ES-I3 (cell line): ENCODE data around the gene TCEAL6.
A peak's percentile ranks its signal among the peaks of the same experiment; 100 is the strongest.
"Not testable (repeated sequence)": the region's sequence is repeated elsewhere in the genome, so short reads cannot be mapped to it uniquely, and the experiment has no call there.

Experiments
- H3K36me3 ChIP-seq: 2 replicates; pipeline ENCODE4 v1.6.1; 2013; ENCODE audit warnings: mild to moderate bottlenecking, low read length, control low read depth, moderate library complexity; ENCODE audit not compliant: insufficient read depth
- H3K4me1 ChIP-seq: 2 replicates; pipeline ENCODE4 v1.6.1; 2013; ENCODE audit warnings: mild to moderate bottlenecking, control low read depth, low read length; ENCODE audit not compliant: insufficient read depth
- H3K9ac ChIP-seq: 2 replicates; pipeline ENCODE4 v1.6.1; 2013; ENCODE audit warnings: low read depth, mild to moderate bottlenecking, low read length, moderate library complexity
- H3K9me3 ChIP-seq: 2 replicates; pipeline ENCODE4 v1.6.1; 2013; ENCODE audit warnings: mild to moderate bottlenecking, low read length, moderate library complexity; ENCODE audit not compliant: control insufficient read depth, insufficient read depth

Gene TCEAL6

GRCh38 chrX:102142274-102142673 lies at the start of gene TCEAL6:
TSS of gene TCEAL6 (minus strand) at chrX:102142481.
- H3K36me3 ChIP-seq, H3K4me1 ChIP-seq, H3K9ac ChIP-seq, H3K9me3 ChIP-seq: not testable (repeated sequence)

- no peaks in the 10 kb centered on the region for H3K36me3 ChIP-seq
- no peaks in the 10 kb centered on the region for H3K9me3 ChIP-seq
- H3K4me1 ChIP-seq = no peaks in the 10 kb centered on the region
- no peak overlapping the region for H3K9ac ChIP-seq
These were observed 43.9 kb upstream of the TCEAL6 start for GRCh38 chrX:102185967-102186720.

GRCh38 chrX:102155806-102156179 lies 13.5 kb upstream of the TCEAL6 start, which contains the start of gene BEX5:
TSS of gene BEX5 (minus strand) at chrX:102155977. CDS start at chrX:102154265, 1,712 bp downstream.
- Histone ChIP-seq H3K4me1 (no peaks in the 10 kb centered on the region), H3K9me3 (no peaks in the 10 kb centered on the region), H3K9ac (peak within 1 kb of the TSS; percentile 59; the same call in 1 of the 2 replicates), H3K36me3 (no peaks in the 10 kb centered on the region)

GRCh38 chrX:102154900-102155805 lies 12.9 kb upstream of the TCEAL6 start:
- Histone ChIP-seq H3K4me1 (no peaks in the 10 kb centered on the region), H3K9me3 (no peaks in the 10 kb centered on the region), H3K36me3 (no peaks in the 10 kb centered on the region), H3K9ac (peak overlapping the region; percentile 59; the same call in 1 of the 2 replicates)

- Histone ChIP-seq H3K9ac (peak overlapping the region; percentile 59; the same call in 1 of the 2 replicates), H3K36me3 (no peaks in the 10 kb centered on the region), H3K4me1 (no peaks in the 10 kb centered on the region), H3K9me3 (no peaks in the 10 kb centered on the region)
These were observed 12.1 kb upstream of the TCEAL6 start for GRCh38 chrX:102154218-102154860.

- not testable (repeated sequence) for H3K9me3 ChIP-seq, H3K9ac ChIP-seq, H3K36me3 ChIP-seq, H3K4me1 ChIP-seq
These were observed 650 bp downstream of the TCEAL6 start for GRCh38 chrX:102141631-102142030.

GRCh38 chrX:102140876-102141275 lies 1.4 kb downstream of the TCEAL6 start:
- not testable (repeated sequence) for H3K9me3 ChIP-seq, H3K9ac ChIP-seq, H3K4me1 ChIP-seq, H3K36me3 ChIP-seq

- Histone ChIP-seq H3K4me1 (no peaks in the 10 kb centered on the region), H3K36me3 (no peaks in the 10 kb centered on the region), H3K9ac (no peak overlapping the region), H3K9me3 (no peaks in the 10 kb centered on the region)
These were observed 4.2 kb downstream of the TCEAL6 start for GRCh38 chrX:102138064-102138463.

- Histone ChIP-seq H3K4me1 (no peaks in the 10 kb centered on the region), H3K36me3 (no peaks in the 10 kb centered on the region), H3K9me3 (no peaks in the 10 kb centered on the region), H3K9ac (no peak overlapping the region)
These were observed 12.8 kb downstream of the TCEAL6 start for GRCh38 chrX:102129473-102129872.

- Histone ChIP-seq H3K36me3 (no peaks in the 10 kb centered on the region), H3K9ac (no peak overlapping the region; the same call in 1 of the 2 replicates), H3K9me3 (no peaks in the 10 kb centered on the region), H3K4me1 (no peaks in the 10 kb centered on the region)
These were observed 15.4 kb downstream of the TCEAL6 start for GRCh38 chrX:102126863-102127262.

- peak overlapping the region; percentile 44 for H3K9ac ChIP-seq
- not testable (repeated sequence) for H3K9me3 ChIP-seq, H3K4me1 ChIP-seq, H3K36me3 ChIP-seq
These were observed 16.0 kb downstream of the TCEAL6 start for GRCh38 chrX:102126080-102126818.

GRCh38 chrX:102125436-102125835 lies 16.8 kb downstream of the TCEAL6 start, which contains the start of gene TCEAL2:
TSS of gene TCEAL2 (plus strand) at chrX:102125679. CDS start at chrX:102126831, 1,152 bp downstream.
- H3K36me3 ChIP-seq, H3K4me1 ChIP-seq, H3K9me3 ChIP-seq: not testable (repeated sequence)
- H3K9ac ChIP-seq = peak within 1 kb of the TSS; percentile 53

- H3K9ac ChIP-seq = peak overlapping the region; percentile 53; the same call in 1 of the 2 replicates
- H3K4me1 ChIP-seq, H3K9me3 ChIP-seq, H3K36me3 ChIP-seq: not testable (repeated sequence)
These were observed 17.3 kb downstream of the TCEAL6 start for GRCh38 chrX:102125014-102125413.

GRCh38 chrX:102115748-102116147 lies 26.5 kb downstream of the TCEAL6 start:
- Histone ChIP-seq H3K4me1 (no peaks in the 10 kb centered on the region), H3K9me3 (0 out of 2 replicates have a peak, but pooled peaks cover 3% of the 10 kb centered on the region), H3K36me3 (no peaks in the 10 kb centered on the region), H3K9ac (no peak overlapping the region)
